HG03097 (cell line): Measurements from ENCODE around the gene UHMK1.
"Not testable (repeated sequence)": the region's sequence is repeated elsewhere in the genome, so short reads cannot be mapped to it uniquely, and the experiment has no call there.

Experiments used
- ATAC-seq: cut with Tn5 transposase; IDR thresholded peaks from one replicate; pipeline ENCODE4 v1.9.1; 2021; ENCODE audit not compliant: unreplicated experiment, low FRiP score

UHMK1 gene

DNA sequence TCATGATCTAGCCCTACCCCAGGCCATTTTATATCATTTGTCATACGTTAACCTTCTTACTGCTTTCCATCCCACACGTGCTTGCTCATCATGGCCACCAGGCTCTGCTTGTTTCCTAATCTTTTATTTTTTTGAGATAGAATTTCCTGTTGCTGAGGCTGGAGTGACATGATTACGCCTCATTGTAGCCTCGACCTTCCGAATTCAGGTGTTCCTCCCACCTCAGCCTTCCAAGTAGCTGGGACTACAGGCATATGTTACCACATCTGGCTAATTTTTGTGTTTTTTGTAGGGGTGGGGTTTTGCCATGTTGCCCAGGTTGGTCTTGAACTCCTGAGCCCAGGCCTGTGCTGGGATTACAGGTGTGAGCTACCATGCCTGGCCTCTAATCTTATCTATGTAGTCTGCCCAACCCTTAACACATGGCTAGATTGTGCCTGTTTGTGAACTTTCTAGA, 67.2 kb downstream of the UHMK1 start:
- ATAC-seq, result no peak

DNA sequence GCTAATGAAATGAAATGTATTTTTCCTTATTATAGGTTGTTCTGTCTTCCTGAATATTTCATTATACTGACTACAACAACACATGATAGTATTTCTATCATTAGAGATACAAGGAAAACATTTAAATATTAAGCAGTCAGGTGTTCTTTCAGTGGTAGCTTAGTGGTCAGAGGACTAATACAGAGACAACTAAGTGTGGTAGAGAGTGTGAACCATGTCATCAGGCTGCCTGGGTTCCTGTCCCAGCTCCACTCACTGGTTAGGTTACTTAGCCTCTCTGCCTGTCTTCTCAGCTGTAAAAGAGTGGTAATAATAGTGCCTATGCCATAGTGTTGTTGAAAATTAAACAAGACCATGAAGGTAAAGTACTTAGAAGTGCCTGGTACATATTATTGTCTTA, 67.8 kb downstream of the UHMK1 start:
- ATAC-seq, result no peak

DNA sequence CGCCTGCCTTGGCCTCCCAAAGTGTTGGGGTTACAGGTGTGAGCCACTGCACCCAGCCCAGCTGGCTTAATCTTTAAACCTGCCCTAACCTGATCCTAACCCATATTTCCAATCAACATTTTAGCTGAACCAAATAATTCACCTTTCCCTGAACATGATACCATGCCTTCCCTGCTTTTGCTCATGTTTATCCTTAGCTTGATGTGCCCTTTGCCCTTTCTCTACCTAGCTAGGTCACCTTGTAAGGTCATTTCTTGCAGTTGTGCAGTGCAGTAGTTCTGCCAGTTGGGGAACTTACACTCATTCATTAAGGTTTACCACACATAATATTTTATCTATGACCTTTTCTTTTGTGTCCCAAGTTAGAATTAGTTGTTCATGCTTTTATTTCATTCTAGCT, 69.3 kb downstream of the UHMK1 start:
- ATAC-seq, result no peak

DNA sequence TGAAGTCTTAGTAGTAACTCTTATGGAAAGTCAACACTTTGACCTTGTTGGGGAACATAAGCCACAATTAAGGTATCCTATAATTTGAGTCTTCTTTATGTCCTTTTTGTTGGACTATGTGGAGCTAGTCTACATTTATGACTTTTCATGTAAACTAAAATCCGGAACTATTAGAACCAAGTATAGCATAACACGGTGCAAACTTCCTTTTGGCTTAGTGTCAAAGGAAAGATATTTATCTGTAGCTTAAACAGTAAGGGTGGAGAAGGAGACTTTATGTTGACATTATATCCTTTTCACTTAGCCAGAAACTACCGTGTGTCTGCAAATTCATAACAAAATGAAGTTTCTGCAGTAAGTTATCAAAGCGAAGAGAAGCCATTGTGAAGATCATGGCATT, 71.2 kb downstream of the UHMK1 start:
- ATAC-seq, result no peak

DNA sequence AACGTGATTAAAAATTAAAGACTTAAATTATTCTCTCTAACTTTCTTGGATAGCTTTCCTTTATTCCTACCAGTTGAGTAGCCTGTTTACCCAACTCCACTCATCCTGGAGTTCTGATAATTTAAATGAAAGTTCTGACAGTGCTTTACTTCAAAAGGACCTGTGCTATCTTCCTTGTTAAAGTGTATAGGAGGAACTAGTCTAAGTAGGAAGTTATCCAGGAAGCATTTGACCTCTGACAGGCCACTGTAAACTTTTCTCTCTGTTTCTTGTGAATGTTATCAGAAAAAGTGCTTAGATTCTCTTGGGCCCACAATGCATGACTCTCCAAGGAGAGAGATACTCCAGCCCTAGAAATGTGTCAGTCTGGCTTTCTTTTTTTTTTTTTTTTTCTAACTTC, 73.1 kb downstream of the UHMK1 start:
- no peak for ATAC-seq

DNA sequence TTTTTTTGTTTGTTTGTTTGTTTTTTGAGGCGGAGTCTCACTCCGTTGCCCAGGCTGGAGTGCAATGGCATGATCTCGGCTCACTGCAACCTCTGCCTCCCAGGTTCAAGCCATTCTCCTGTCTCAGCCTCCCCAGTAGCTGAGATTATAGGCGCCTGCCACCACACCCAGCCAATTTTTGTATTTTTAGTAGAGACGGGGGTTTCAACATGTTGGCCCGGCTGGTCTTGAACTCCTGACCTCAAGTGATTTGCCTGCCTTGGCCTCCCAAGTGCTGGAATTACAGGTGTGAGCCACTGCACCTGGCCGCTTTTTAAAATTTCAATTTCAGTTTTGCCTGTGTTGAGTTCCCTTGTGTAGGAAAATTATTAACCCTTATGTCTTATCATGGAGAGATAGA, 73.5 kb downstream of the UHMK1 start:
- not testable (repeated sequence) for ATAC-seq

DNA sequence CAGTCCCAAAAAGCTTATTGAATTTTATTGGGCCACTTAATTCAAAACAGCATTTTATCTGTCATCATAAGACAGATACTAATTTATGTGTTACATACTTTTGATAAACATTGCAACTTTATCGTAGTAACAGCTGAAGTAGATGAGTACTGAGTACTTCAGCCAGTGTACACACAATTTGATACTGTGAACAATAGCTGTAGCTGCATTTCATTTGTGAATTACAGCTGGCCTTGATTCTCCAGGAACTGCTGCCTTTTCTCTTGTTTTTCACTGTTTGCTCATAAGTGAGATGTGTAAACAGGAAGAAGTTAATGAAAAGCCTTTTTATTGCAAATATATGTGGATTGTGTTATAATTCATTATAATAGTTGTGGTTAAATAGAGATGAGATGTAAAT, 74.1 kb downstream of the UHMK1 start:
- no peak for ATAC-seq

DNA sequence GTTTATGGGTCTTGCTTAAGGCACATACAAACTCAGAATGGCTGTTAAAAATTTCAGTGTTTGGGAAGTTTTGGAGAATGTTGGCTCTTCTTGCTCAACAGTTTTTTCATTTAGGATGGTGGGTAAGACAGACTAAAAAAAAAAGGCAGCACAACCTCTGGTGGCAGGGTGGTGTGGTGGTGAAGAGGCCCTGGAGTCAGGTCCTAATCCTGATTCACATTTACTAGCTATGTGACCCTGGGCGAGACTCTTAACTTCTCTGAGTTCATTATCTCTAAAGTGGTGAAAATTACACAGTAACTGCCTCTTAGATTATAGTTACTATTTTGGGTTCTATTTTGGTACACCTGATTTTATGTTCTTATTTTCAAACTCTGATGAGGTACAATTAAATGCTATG, 75.5 kb downstream of the UHMK1 start:
- ATAC-seq, result no peak

DNA sequence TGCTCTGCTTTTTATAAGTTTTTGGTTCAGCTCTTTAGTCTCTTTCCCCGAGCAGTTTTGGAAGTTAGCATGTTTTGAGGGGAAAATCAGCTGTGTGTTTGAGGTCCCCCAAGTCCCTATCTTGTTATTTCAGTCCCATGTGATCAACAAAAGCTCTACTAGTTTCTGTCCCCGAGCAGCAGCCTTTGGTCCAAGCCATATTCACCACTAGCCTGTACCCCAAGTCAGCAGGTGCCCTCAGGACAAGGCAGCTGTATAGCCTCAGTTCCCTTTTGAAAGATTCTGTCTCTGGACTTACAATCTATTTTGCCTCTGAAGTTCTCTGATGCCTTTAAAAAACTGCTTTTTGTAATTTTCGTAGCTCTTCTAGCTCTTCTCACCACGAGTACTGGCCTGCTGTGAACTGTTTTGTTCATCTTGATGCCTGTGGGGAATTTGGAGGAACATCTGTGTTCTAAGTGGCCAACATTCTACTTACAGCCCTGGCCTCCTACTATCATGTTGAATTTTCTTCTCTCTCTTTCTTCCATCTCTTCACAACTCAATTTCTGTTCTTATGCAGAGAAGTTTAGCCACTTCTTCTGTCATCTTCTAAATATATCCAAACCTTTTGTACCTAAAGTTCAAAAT, 80.6 kb downstream of the UHMK1 start:
- no peak for ATAC-seq

DNA sequence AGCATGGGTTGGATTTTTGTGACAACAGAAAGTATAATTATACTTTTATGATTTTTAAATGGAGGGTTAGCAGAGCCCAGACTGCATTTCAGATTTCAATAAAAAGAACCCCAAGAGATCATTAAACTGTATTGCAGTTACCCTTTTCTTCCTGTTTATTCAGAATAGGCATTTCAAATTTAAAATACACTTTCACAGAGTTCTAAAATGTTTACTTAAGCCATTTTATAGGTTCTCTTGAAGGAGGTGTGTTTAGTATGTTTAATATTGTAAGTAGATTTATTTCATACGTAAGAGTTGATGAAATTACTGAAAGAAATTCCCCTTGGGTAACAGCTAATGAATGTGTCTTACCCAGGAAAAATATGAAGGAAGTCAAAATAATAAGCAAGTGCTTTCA, 81.3 kb downstream of the UHMK1 start:
- no peak for ATAC-seq
